Erythroblast (primary cell): ENCODE data around the gene TMEM190.

ENCODE experiments used
- GATA1 ChIP-seq: IDR thresholded peaks from 2 replicates; pipeline ENCODE4 v1.6.1; 2011; ENCODE audit warnings: low read depth, mild to moderate bottlenecking, control low read depth, low read length, moderate library complexity
- POLR2A ChIP-seq: IDR thresholded peaks from 2 replicates; pipeline ENCODE4 v1.6.1; 2011; ENCODE audit warnings: mild to moderate bottlenecking, low read length

DNA sequence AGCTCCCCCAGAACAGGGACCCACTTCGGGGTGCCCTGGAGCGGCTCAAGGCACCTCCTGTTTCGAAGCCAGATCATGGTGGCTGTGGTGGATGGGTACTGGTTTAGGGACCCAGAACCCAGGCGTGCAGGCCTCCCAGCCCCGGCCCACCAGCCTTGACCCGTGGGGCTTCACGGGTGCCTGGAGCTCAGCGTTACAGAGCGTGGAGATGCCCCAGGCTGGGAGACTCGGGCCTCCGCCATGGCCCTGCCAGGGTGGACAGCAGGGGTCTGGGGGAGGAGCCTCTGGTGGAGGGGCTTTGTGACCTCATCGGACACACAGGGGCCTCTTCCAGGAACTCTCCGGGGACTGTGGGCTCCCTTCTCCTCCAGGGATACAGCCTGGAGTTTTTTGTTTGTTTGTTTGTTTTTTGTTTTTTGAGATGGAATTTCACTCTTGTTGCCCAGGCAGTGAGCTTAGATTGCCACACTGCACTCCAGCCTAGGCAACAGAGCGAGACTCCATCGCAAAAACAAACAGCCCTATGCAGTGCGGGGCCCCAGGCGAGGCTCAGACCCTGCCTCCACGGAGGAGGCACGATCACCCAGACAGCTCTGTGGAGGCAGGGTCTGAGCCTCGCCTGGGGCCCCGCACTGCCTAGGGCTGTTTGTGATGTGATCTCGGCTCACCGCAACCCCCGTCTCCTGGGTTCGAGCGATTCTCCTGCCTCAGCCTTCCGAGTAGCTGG lies 13.5 kb upstream of the TMEM190 start, which contains the start of gene GARIN5B:
- TF ChIP-seq POLR2A = no peak
- no peak for TF ChIP-seq GATA1
